HG03342 (cell line): ENCODE measurements around the gene SAG.
A peak's percentile ranks its signal among the peaks of the same experiment; 100 is the strongest.
"Not testable (repeated sequence)": the region's sequence is repeated elsewhere in the genome, so short reads cannot be mapped to it uniquely, and the experiment has no call there.

Experiments used
- ATAC-seq: cut with Tn5 transposase; IDR thresholded peaks from one replicate; pipeline ENCODE4 v1.9.1; 2021; ENCODE audit warnings: mild to moderate bottlenecking, moderate library complexity; ENCODE audit not compliant: unreplicated experiment

Gene SAG

DNA sequence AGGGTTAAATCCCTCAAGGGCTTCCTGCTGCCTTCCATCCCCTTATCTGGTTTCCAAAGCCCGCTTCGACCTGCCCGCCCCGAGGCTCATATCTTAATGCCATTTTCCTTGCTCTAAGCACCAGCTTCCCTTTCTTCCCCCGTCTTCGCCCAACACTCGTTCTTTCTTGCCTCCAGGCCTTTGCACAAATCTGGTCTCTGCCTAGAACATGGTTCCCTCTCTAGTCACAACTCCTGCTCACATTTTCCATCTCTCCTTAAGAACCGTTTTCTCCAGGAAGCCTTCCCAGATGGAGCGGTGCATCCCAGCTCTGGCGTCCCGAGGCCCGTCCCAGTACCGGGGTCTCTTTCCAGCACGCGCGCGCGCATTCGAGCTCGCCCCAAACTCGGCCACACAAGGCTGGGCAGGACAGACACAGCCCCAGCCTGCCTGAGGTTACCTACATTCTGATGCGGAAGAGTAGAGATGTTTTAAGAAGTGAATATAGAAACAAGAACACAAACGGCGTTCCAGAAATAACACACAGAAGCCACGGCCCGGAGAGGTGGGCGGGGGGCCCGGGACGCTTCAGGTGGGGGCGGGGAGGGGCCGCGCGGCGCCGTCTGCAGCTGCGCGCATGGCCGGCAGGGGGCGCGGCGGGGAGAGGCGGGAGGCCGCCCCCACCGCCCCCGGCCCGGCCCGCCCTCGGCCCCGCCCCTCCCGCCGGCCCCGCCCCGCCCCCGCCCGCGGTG is 46.3 kb downstream of the SAG start, which contains the start of gene DGKD:
DGKD (plus strand) TSS at position 726 of the 731 bp plus-strand sequence. CDS start 25 bp downstream, outside the sequence.
- ATAC-seq = peak; percentile 59

DNA sequence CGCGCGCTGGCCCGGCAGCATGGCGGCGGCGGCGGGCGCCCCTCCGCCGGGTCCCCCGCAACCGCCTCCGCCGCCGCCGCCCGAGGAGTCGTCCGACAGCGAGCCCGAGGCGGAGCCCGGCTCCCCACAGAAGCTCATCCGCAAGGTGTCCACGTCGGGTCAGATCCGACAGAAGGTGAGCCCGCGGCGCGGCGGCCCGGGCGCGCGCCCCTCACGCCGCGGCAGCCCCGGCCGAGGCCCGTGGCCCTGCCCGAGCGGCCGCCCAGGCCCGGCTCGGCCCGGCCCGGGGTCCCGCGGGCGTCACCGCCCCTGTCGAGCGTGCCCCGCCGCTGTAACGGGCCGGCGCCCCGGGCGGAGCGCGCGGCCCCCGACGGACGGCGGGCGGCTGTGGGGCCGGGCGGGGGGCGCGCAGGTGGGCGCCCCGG is 46.9 kb downstream of the SAG start:
- ATAC-seq = peak; percentile 41

DNA sequence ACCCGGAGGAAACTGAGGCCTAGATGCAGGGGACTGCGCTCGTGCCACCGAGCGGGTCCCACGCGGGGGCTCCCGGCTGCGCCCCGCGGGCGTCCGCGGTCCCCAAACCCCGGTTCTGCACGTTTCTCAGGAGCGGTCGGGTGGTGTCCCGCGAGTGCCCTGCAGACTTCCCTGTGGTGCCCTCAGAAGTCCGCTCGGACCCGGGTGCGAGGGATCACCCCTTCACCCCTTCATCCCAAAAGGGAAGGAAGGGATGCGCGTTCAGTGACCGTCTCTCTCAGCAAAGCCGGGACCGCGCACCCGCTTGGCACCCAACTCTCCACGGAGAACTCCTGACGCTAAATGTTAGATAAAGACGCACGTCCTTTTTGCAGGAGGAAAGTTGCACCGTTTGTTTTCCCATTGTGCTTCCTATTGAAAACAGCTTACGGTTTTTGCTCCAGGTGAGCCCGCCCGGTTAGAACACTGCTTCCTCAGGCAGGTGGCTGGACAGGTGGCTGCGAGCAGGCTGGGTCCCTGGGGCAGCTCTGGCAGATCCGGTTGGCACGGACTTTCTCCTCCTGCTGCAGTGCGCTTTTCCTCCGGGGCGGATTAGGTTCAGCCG is 47.5 kb downstream of the SAG start:
- no peak for ATAC-seq

DNA sequence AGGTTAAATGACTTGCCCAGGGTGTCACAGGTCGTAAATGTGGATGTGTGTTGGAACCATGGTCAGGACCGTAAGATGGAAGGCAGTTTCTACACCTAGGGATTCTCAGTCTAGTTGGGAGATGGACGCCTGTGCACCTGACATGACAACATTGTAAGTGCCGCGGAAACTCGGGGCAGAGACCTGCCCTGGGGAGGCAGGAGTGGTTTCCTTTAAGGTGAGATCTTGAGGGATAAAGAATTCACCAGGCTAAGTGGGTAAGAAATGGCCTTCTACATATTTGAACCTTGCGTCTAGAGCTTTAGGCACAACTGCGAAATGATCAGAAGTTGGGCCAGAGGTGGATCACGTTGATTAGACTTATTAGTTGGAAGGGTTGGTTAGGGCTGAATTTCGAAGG is 48.3 kb downstream of the SAG start:
- no peak for ATAC-seq

DNA sequence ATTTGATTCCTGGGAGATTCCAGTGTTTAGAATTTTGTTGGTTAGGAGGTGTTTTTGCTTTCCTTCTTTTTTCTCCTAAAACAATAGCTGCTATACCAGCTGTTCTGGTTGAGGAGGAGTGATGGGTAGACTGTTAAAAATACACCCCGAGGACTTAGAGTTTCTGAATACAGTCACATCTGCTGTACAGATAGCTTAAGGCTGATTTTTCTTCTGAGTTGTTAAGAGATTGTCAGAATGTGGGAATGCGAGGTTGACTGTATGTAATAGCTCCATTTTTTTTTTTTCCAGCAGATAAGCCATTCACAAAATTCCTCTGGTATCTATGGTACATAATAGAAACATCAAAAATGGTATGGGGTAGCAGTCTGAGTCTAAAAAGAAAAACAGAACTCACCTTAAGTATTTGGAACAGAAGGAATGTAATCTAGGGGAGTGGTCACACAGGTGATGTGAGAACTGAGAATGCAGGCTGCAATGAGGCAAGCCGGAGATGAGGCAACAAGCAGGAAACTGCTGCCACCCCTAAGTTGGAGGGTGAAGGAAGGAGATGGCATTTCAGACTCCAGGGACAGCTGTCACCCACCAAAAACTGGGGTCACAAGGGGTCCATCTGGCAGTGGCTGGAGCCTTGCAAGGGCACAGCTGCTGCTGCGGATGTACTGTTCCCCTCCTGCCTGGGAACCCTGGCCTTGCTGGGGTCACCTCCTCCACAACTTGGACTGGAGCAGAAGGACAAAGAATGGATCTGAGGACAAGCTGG is 49.1 kb downstream of the SAG start:
- no peak for ATAC-seq

DNA sequence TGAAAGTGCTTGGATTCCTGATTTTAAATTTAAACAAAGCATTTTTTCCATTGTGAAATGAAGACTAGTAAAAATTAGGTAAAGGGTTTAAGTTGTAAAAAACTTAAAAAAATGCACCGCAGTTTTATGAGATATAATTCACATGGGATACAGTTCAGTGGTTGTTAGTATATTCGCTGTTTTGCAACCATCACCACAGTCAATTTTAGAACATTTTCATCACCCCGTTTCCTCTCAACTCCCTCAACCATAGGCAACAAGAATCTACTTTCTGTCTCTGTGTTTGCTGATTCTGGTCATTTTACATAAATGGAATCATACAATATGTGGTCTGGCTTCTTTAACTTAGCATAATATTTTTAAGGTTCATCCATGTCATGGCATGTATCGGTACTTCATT is 50.7 kb downstream of the SAG start:
- ATAC-seq = no peak

DNA sequence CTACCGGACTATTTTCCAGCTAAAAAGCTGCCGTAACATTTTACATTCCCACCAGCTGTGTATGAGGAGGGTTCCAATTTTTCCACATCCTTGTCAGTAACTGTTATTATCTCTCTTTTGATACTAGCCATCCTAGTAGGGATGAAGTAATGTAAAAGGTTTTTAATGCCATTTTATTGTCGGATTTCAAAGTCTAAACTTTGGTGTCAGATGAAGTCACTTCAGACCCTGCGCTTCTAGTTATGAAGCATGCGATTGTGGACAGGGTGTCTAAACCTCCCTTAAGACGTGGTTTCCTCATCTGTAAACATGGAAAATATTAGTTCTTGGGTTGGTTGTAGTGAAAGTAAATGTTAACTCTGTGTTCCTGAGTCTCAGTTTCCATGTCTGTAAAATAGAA is 51.3 kb downstream of the SAG start:
- ATAC-seq = no peak

DNA sequence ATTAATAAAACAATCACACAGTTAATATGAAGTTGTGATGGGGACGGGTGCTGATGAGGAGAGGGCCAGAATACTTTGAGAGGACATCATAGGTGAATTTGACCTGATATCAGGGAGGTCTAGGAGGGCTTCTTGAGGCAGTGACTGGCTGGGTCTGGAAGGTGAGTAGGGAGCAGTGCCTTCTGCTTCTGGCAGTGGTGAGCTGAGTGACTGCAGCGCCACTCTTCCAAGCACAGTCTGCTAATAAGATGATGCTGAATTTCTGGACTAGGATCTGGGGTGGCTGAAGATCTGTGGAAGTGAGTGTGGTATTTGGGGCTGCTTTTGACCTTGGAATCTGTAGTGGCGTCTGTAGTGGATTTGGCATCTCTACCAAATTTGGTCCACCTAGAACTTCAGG is 52.2 kb downstream of the SAG start:
- ATAC-seq = no peak

DNA sequence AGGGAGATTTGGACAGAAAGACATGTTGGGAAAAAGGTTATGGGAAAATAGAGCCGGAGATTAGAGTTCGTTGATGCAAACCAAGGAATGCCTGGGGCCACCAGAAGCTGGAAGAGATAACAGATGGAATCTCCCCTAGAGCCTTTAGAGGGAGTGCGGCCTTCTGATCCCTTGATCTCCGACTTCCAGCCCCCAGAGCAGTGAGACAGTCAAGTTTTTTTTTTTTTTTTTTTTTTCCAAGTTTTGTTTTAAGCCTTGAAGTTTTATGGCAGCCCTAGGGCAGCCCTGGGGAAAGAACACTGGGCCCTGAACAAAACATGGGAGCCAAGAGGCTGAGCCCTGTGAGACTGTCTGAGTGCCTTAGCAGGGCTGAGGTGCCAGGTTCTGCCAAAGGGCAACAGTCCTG is 53.2 kb downstream of the SAG start:
- ATAC-seq = no peak

DNA sequence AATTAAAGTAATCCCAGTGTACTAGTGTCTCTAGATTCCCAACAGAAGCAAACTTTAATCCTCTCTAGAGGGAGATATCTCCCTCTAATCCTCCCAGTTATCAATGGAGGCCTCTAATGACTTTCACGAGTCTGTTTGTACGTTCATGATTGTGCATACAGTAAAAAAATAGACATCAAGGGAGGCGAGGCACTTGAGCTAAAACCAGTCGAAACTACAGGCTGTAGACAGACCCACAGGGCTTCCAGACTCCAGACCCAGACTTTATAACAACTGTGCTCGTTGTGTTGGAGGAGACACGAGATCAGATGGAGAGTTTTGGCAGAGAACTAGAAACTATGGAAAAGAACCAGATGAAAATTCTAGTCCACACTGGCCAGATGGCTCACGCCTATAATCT is 53.7 kb downstream of the SAG start:
- ATAC-seq = no peak

DNA sequence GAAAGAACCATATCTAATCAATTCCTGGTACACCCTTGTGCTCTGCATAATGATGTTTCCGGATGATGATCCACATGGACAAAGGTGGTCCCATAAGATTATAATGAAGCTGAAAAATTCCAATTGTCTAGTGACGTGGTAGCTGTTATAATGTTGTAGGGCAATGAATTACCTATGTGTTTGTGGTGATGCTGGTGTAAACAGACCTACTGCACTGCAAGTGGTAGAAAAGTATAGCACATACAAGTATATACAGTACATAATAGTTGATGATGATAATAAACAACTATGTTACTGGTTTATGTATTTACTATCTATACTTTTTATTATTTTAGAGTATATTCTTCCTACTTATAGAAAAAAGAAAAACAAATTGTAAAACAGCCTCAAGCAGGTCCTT is 55.1 kb downstream of the SAG start:
- no peak for ATAC-seq

DNA sequence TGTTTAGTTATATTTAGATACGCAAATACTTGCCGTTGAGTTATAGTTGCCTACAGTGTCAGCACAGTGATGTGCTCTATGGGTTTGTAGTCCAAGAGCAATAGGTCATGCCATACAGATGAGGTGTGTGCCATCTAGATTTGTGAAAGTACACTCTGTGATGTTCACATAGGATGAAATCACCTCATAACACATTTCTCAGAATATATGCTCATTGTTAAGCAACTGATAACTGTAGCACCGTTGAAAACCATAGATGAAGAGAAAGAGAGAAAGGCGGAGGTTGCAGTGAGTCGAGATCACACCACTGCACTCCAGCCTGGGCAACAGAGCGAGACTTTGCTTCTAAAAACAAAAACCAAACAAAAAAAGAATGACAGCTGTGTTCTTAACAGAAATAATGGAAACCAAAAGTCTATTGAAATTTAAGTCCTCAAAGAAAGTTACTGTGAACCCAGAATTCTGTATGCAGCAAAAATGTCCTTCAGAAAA is 56.2 kb downstream of the SAG start:
- peak; percentile 66 for ATAC-seq

DNA sequence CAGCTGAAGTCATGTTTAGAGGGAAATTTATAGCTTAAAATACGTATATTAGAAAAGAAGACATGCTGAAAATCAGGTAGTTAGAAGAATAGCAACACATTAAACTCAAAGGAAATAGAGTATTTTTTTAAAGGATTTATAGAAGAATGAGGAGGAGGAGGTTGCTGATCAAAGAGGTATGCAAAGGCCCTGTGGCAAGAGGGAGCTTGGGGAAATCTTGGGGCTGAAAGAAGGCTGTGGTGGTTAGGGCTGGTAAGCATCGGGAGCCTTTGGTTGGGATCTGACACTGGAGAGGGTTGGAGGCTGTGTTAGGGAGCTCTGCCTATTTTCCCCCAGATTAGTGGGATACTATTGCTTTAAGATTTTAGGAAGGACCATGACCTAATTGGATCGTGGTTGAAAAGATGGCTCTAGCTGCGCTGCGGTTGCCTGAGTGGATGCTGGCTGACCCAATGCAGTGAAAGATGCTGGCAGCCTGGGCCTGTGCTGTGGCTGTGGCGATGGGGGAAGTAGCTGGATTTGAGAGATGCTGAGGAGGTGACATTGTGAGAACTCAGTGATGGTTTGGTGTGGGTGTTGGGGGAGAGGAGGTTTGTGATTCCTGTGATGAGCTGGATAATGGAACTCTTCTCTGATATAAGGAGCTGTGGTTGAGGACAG is 58.4 kb downstream of the SAG start:
- no peak for ATAC-seq

DNA sequence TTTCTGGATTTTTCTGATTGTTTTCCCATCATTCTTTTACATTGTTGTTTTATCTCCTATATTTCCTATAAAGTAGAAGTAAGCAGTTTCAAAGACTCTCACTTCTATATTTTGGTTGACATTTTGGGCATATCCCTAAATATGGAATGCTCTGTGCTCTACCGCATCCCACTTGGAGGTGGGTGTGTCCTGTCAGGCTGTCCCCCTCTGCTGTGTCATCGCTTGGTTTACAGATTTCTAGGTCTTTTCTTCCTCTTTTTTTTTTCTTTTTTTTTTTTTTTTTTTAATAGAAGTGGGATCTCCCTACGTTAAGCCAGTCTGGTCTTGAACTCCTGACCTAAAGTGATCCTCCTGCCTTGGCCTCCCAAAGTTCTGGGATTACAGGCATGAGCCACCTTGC is 60.0 kb downstream of the SAG start:
- ATAC-seq = no peak

DNA sequence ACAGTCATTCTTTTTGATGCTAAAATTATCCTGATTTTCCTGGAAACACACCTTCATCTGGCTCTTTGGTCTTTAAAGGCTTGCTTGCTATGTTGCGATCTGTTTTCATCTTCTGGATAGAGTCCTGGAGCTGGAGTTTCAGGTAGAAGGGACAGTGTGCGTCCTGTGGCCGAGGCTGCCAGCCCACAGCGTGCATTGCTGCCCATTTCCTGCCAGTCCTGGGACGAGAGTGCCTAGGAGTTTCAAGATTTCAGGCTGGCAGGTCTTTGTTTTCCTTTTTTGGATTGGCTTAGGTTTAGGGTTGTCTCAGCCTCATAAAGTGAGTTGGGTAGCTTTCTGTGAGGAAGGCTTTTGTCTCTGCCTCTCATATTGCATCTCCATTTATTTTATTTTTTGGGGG is 61.1 kb downstream of the SAG start:
- no peak for ATAC-seq

DNA sequence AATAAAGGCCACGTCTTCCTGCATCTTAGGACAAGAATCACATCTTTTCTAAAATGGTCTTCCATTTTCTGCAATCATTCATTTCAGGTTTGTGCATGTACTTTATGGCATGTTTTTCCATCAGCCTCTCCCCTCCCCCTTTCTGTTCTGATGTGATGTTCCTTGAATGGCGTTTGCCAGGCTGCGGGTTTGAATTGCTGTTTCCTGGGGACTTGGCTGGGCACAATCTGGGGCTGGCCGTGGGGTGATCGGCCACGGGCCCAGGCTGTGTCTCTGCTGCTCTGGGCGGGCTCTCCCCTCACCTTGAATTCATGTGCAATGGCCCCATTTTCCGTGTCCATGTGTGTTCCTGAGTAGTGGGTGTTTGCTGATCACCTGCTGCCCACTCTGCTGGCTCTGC is 61.8 kb downstream of the SAG start:
- no peak for ATAC-seq

DNA sequence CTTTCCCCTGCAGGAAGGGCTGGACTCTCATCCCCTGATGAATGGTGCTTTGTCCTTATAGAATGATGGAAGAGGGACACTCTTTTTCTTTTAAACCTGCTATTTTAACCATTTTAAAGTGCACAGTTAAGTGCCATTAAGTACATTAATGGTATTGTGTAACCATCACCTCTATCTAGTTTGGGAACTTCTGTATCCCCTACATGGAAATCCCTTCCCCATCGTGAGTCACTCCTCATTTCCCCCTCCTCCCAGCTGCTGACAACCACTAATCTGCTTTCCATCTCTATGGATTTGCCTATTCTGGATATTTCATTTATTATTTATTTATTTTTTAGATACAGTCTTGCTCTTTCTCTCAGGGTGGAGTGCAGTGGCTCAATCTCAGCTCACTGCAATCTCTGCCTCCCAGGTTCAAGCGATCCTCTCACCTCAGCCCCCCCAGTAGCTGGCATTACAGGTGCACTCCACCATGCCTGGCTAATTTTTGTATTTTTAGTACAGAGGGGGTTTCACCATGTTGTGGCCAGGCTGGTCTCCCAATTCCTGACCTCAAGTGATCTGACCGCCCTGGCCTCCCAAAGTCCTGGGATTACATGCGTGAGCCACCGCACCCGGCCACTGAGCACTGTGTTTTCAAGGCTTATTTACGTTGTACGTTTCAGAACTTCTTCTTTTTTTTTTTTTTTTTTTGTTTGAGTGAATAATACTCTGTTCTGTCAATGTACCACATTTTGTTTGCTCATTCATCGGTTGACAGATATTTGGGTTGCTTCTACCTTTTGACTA is 62.5 kb downstream of the SAG start:
- ATAC-seq = no peak

DNA sequence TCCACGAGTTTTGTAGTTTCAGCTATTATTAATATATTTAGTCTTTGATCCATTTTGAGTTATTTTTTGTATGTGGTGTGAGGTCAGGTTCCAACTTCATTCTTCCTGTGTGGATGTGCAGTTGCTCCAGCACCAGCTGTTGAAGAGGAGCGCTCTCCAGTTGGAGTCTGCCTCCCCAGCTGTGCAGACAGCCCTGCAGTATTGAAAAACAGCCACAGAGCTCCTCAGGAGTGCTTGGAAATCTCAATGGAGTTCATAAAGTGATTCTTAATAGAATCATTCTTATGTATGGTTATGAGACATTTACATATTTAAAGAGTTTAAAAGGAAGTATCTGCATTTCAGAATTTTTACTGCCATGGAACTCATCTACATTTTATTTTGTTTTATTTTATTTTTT is 64.0 kb downstream of the SAG start:
- ATAC-seq = no peak

DNA sequence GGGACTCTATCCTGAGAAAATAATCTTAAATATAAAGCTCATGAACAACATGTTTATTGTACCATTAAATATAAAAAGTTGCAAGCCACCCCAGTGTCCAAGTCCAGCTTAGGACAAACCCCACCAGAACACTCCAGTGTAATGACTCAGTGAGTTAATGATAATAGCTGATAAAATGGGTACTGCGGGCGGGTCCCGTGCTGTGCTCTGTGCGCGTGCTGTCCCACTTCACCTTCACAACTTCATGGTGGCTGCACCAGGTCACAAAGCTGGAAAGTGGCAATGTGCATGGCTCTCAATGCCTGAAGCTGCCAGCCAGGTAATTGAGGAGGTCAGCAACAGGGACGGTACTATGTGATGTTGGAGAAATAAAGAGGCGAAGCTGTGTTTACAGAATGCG is 65.2 kb downstream of the SAG start:
- ATAC-seq = no peak

DNA sequence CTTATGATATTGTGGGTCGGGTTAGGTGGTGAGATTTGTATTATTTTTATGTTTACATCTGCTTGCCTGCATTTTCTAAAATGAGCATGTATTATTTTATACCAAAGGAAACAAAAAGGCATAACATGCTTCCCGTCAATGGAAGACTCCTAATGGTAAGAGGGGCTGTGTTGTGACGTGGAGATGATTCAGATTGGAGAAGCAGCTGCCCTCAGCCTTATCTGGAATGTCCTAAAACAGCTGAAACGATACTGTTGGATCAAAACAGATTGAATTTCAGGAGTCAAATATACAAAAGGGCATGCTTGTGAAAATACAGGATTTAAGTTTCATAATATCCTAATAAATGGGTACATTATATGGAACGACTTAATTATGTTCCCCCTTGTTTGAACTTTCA is 65.7 kb downstream of the SAG start:
- ATAC-seq = no peak

DNA sequence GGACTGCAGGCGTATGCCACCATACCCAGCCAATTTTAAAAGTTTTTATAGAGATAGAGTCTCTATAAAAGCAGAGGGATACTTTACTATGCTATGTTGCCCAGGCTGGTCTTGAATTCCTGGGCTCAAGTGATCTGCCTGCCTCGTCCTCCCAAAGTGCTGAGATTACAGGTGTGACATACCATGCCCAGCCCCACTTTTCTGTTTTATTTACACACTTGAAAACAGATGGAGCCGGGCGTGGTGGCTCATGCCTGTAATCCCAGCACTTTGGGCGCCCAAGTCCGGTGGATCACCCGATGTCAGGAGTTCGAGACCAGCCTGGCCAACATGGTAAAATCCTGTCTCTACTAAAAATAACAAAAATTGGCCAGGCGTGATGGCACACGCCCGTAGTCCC is 67.2 kb downstream of the SAG start:
- not testable (repeated sequence) for ATAC-seq
